Measurements from ENCODE around the gene MRPS23. TPM values are rescaled to one million over a fixed set of nuclear protein-coding genes. Genes with fewer than 3 reads are reported as not detected.

MRPS23 gene
- total and polyA plus RNA-seq, 2 experiments from 2014 or later: 53.2 to 74.5 TPM

GRCh38 chr17:57876866-57877237, 27.0 kb upstream of the MRPS23 start:
- H3K27ac Mint-ChIP-seq: no peak overlapping the region
- Histone ChIP-seq H3F3A (replicated peaks; ENCODE audit: low read depth) (peaks cover 26% of the 10 kb centered on the region; the same call in 1 of the 2 replicates), H3K79me2 (replicated peaks; ENCODE audit: insufficient read depth) (no peaks in the 10 kb centered on the region), H3K4me1 (ENCODE audit: insufficient read depth) (peaks cover 66% of the 10 kb centered on the region), H3K4me2 (peak overlapping the region; percentile 79), H3K9me2 (ENCODE audit: insufficient read depth) (no peaks in the 10 kb centered on the region), H3K27me3 (ENCODE audit: insufficient read depth) (peaks cover 14% of the 10 kb centered on the region; the same call in 1 of the 2 replicates), H3K36me3 (ENCODE audit: insufficient read depth) (no peaks in the 10 kb centered on the region; the same call in 1 of the 2 replicates), H2AFZ (no peak overlapping the region), H4K20me1 (replicated peaks; ENCODE audit: insufficient read depth) (no peaks in the 10 kb centered on the region), H3K27ac (ENCODE audit: low read depth) (no peak overlapping the region), H3K4me3 (no peak overlapping the region)
- no peaks in the 10 kb centered on the region for H3K9me3 Mint-ChIP-seq
- H3K36me3 Mint-ChIP-seq (ENCODE audit: low read depth): peaks cover 4% of the 10 kb centered on the region; the same call in 1 of the 3 replicates
- H3K4me1 Mint-ChIP-seq: peaks cover 84% of the 10 kb centered on the region
- TF ChIP-seq JUNB (IDR thresholded peaks at IDR 0.05; ENCODE audit: unreplicated experiment) (no peak), ZNF114 (CRISPR knock-in tag; IDR thresholded peaks at IDR 0.05) (no peak), CREB1 (CRISPR knock-in tag; IDR thresholded peaks at IDR 0.05; ENCODE audit: low read depth) (no peak)
- no peak overlapping the region for H3K4me3 Mint-ChIP-seq
- peaks cover 23% of the 10 kb centered on the region for H3K27me3 Mint-ChIP-seq (ENCODE audit: insufficient read depth, low read depth, poor library complexity)
- DNase-seq (ENCODE audit: low spot score): no peak
- ATAC-seq: no peak

- Mint-ChIP-seq H3K4me1 (peaks cover 82% of the 10 kb centered on the region), H3K9me3 (no peaks in the 10 kb centered on the region), H3K27ac (no peak overlapping the region), H3K4me3 (peak overlapping the region; percentile 20; the same call in 2 of the 3 replicates), H3K36me3 (ENCODE audit: low read depth) (peaks cover 4% of the 10 kb centered on the region; the same call in 1 of the 3 replicates), H3K27me3 (ENCODE audit: insufficient read depth, low read depth, poor library complexity) (peaks cover 21% of the 10 kb centered on the region)
- DNase-seq (ENCODE audit: low spot score): peak; percentile 63
- ATAC-seq: peak; percentile 19
- Histone ChIP-seq H3K27me3 (ENCODE audit: insufficient read depth) (peaks cover 14% of the 10 kb centered on the region; the same call in 1 of the 2 replicates), H3K36me3 (ENCODE audit: insufficient read depth) (no peaks in the 10 kb centered on the region; the same call in 1 of the 2 replicates), H4K20me1 (replicated peaks; ENCODE audit: insufficient read depth) (no peaks in the 10 kb centered on the region), H3K79me2 (replicated peaks; ENCODE audit: insufficient read depth) (no peaks in the 10 kb centered on the region), H3K27ac (ENCODE audit: low read depth) (peak overlapping the region; percentile 89; the same call in 1 of the 2 replicates), H3K4me2 (peak overlapping the region; percentile 79), H3K4me1 (ENCODE audit: insufficient read depth) (peaks cover 66% of the 10 kb centered on the region), H3F3A (replicated peaks; ENCODE audit: low read depth) (peaks cover 26% of the 10 kb centered on the region; the same call in 1 of the 2 replicates), H3K9me2 (ENCODE audit: insufficient read depth) (no peaks in the 10 kb centered on the region), H2AFZ (no peak overlapping the region), H3K4me3 (peak overlapping the region; percentile 47; the same call in 1 of the 2 replicates)
- TF ChIP-seq CTCF (conservative IDR thresholded peaks at IDR 0.05; ENCODE audit: low read depth in 2 of 2): no peak
- TF ChIP-seq REST (IDR thresholded peaks at IDR 0.05; ENCODE audit: unreplicated experiment): peak; percentile 17
These were observed 26.4 kb upstream of the MRPS23 start for GRCh38 chr17:57876023-57876865.
